NCI-H748 (cell line): Measurements from ENCODE around the gene ATP8A1.
"Not testable (repeated sequence)": the region's sequence is repeated elsewhere in the genome, so short reads cannot be mapped to it uniquely, and the experiment has no call there.

Experiments used
- DNase-seq: peaks from one replicate; lab custom pipeline; 2025; ENCODE audit not compliant: unreplicated experiment; lab: John Stamatoyannopoulos, UW

Gene ATP8A1

GRCh38 chr4:42513748-42514492 lies 143.0 kb downstream of the ATP8A1 start:
- no peak for DNase-seq

- no peak for DNase-seq
Measured at GRCh38 chr4:42512226-42512625, 144.7 kb downstream of the ATP8A1 start.

GRCh38 chr4:42510225-42510624 lies 146.7 kb downstream of the ATP8A1 start:
- no peak for DNase-seq

- DNase-seq, result peak; percentile 1
Measured at GRCh38 chr4:42501624-42502401, 155.1 kb downstream of the ATP8A1 start.

GRCh38 chr4:42498040-42498439 lies 158.9 kb downstream of the ATP8A1 start:
- DNase-seq, result no peak

- DNase-seq, result no peak
Measured at GRCh38 chr4:42497142-42497910, 159.6 kb downstream of the ATP8A1 start.

- no peak for DNase-seq
Measured at GRCh38 chr4:42492962-42493361, 163.9 kb downstream of the ATP8A1 start.

- no peak for DNase-seq
Measured at GRCh38 chr4:42490015-42490414, 166.9 kb downstream of the ATP8A1 start.

GRCh38 chr4:42489095-42489494 lies 167.8 kb downstream of the ATP8A1 start:
- DNase-seq, result no peak

GRCh38 chr4:42488554-42488953 lies 168.4 kb downstream of the ATP8A1 start:
- DNase-seq, result no peak

GRCh38 chr4:42488114-42488513 lies 168.8 kb downstream of the ATP8A1 start:
- DNase-seq, result no peak

GRCh38 chr4:42487230-42487629 lies 169.7 kb downstream of the ATP8A1 start:
- no peak for DNase-seq

GRCh38 chr4:42486156-42486555 lies 170.7 kb downstream of the ATP8A1 start:
- DNase-seq, result not testable (repeated sequence)

GRCh38 chr4:42484630-42485029 lies 172.3 kb downstream of the ATP8A1 start:
- no peak for DNase-seq

GRCh38 chr4:42483426-42484379 lies 173.2 kb downstream of the ATP8A1 start:
- DNase-seq, result no peak

GRCh38 chr4:42482516-42483327 lies 174.2 kb downstream of the ATP8A1 start:
- no peak for DNase-seq

- DNase-seq, result no peak
Measured at GRCh38 chr4:42480717-42481116, 176.2 kb downstream of the ATP8A1 start.

- no peak for DNase-seq
Measured at GRCh38 chr4:42480281-42480680, 176.6 kb downstream of the ATP8A1 start.

- no peak for DNase-seq
Measured at GRCh38 chr4:42478946-42479345, 178.0 kb downstream of the ATP8A1 start.

GRCh38 chr4:42478509-42478908 lies 178.4 kb downstream of the ATP8A1 start:
- DNase-seq, result no peak
